OCI-LY7 (cell line): ENCODE data around the gene NAA15.

Experiments
- EZH2phosphoT487 ChIP-seq: fragments of 200-600 bp; sonication (generic); IDR thresholded peaks from 2 replicates; pipeline ENCODE4 v1.6.1; 2018; ENCODE audit warnings: low read depth, borderline replicate concordance, mild to moderate bottlenecking, mixed run types, antibody characterized with exemption, low read length, moderate library complexity, mixed read lengths
- TF ChIP-seq, protein P1 (sequence below): fragments of 200-600 bp; sonication (generic); conservative IDR thresholded peaks from 2 replicates; pipeline ENCODE4 v1.5.1; 2014; ENCODE audit warnings: mild to moderate bottlenecking, antibody characterized with exemption, low read length, moderate library complexity, mixed read lengths

DNA sequence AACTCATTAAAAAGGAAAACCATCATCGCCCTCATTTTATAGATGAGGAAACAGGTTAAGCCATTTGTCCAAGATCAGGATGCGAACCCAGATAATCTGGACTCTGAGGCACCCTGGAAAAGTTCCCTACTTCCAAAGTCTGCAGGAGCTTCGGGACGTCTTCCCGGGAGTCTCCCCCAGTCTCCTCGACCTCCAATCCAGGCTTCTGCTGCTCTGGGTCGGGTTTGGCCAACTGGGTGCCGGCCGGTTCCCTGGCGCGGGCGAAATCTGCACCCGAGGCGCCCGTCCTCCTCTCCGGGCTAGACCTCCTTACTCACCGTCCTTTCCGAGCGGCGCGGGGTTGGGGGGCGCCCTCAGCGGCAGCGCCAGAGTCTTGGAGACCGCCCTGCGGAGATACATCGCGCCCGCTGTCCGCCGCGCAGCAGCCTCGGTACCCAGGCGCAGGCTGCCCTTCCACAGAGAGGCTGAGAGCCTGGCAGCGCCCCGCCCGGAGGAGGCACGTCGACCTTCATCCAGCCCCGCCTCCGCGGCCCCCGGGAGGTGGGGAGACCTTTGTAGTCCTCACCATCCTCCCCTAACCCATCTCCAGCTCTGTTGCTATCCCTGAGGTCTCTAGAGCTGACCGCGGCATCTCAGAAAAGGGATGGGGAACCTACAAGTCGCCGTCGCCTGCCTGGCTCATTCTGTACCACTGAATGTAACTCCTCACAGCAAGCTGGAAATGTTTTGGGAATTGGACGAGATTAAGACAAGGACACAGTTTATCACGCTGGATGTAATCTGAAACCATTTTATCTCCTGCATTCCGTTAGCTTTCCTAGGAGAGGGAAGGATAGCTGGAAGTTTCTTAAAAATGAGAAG is 21.3 kb upstream of the NAA15 start, which contains the start of gene MGARP:
- TF ChIP-seq, protein P1, sequence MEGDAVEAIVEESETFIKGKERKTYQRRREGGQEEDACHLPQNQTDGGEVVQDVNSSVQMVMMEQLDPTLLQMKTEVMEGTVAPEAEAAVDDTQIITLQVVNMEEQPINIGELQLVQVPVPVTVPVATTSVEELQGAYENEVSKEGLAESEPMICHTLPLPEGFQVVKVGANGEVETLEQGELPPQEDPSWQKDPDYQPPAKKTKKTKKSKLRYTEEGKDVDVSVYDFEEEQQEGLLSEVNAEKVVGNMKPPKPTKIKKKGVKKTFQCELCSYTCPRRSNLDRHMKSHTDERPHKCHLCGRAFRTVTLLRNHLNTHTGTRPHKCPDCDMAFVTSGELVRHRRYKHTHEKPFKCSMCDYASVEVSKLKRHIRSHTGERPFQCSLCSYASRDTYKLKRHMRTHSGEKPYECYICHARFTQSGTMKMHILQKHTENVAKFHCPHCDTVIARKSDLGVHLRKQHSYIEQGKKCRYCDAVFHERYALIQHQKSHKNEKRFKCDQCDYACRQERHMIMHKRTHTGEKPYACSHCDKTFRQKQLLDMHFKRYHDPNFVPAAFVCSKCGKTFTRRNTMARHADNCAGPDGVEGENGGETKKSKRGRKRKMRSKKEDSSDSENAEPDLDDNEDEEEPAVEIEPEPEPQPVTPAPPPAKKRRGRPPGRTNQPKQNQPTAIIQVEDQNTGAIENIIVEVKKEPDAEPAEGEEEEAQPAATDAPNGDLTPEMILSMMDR: no peak
- no peak for TF ChIP-seq EZH2phosphoT487
